ENCODE data around the gene KCNE2.

KCNE2 gene

GRCh38 chr21:34330055-34330454 is 33.8 kb upstream of the KCNE2 start:
- H3K79me2 ChIP-seq (ENCODE audit: insufficient read depth, low read length): no peaks in the 10 kb centered on the region
- no peaks in the 10 kb centered on the region for H3K9me3 ChIP-seq (ENCODE audit: insufficient read depth, low read depth, low read length)
- no peak overlapping the region for H3K9ac ChIP-seq (ENCODE audit: low read depth, low read length, poor library complexity, severe bottlenecking)
- no peaks in the 10 kb centered on the region for H3K9me2 ChIP-seq (replicated peaks; ENCODE audit: low read depth, low read length)
- no peaks in the 10 kb centered on the region for H3F3A ChIP-seq (ENCODE audit: low read depth)
- no peaks in the 10 kb centered on the region for H3K4me1 ChIP-seq (ENCODE audit: insufficient read depth, low read length, poor library complexity, severe bottlenecking)
- H2AFZ ChIP-seq (ENCODE audit: low read length): no peak overlapping the region
- no peaks in the 10 kb centered on the region for H3K27me3 ChIP-seq (ENCODE audit: insufficient read depth, low read length, poor library complexity, severe bottlenecking)
- TF ChIP-seq EZH2phosphoT487 (IDR thresholded peaks at IDR 0.05; ENCODE audit: borderline replicate concordance): no peak
- no peak for TF ChIP-seq CTCF (conservative IDR thresholded peaks at IDR 0.05; ENCODE audit: low read length)
- no peak overlapping the region for H3K4me3 ChIP-seq (ENCODE audit: low read length, poor library complexity, severe bottlenecking)
- H4K20me1 ChIP-seq (ENCODE audit: insufficient read depth, low read length, poor library complexity, severe bottlenecking): no peaks in the 10 kb centered on the region
- H3K36me3 ChIP-seq (ENCODE audit: insufficient read depth, low read length): no peaks in the 10 kb centered on the region
- H3K4me2 ChIP-seq (ENCODE audit: low read depth, low read length, poor library complexity, severe bottlenecking): no peak overlapping the region

GRCh38 chr21:34331726-34332125 is 32.1 kb upstream of the KCNE2 start:
- H3K9me3 ChIP-seq (ENCODE audit: insufficient read depth, low read depth, low read length): no peaks in the 10 kb centered on the region
- no peak overlapping the region for H3K9ac ChIP-seq (ENCODE audit: low read depth, low read length, poor library complexity, severe bottlenecking)
- no peak overlapping the region for H3K4me3 ChIP-seq (ENCODE audit: low read length, poor library complexity, severe bottlenecking)
- H4K20me1 ChIP-seq (ENCODE audit: insufficient read depth, low read length, poor library complexity, severe bottlenecking): no peaks in the 10 kb centered on the region
- no peaks in the 10 kb centered on the region for H3K36me3 ChIP-seq (ENCODE audit: insufficient read depth, low read length)
- H3K9me2 ChIP-seq (replicated peaks; ENCODE audit: low read depth, low read length): no peaks in the 10 kb centered on the region
- no peaks in the 10 kb centered on the region for H3K27me3 ChIP-seq (ENCODE audit: insufficient read depth, low read length, poor library complexity, severe bottlenecking)
- H3F3A ChIP-seq (ENCODE audit: low read depth): no peaks in the 10 kb centered on the region
- H2AFZ ChIP-seq (ENCODE audit: low read length): no peak overlapping the region
- H3K4me1 ChIP-seq (ENCODE audit: insufficient read depth, low read length, poor library complexity, severe bottlenecking): no peaks in the 10 kb centered on the region
- TF ChIP-seq EZH2phosphoT487 (IDR thresholded peaks at IDR 0.05; ENCODE audit: borderline replicate concordance): no peak
- TF ChIP-seq CTCF (conservative IDR thresholded peaks at IDR 0.05; ENCODE audit: low read length): no peak
- no peak overlapping the region for H3K4me2 ChIP-seq (ENCODE audit: low read depth, low read length, poor library complexity, severe bottlenecking)
- H3K79me2 ChIP-seq (ENCODE audit: insufficient read depth, low read length): no peaks in the 10 kb centered on the region

GRCh38 chr21:34332347-34332746 is 31.5 kb upstream of the KCNE2 start:
- Histone ChIP-seq H3K4me2 (ENCODE audit: low read depth, low read length, poor library complexity, severe bottlenecking) (no peak overlapping the region), H3K79me2 (ENCODE audit: insufficient read depth, low read length) (no peaks in the 10 kb centered on the region), H4K20me1 (ENCODE audit: insufficient read depth, low read length, poor library complexity, severe bottlenecking) (no peaks in the 10 kb centered on the region), H3K9me2 (replicated peaks; ENCODE audit: low read depth, low read length) (no peaks in the 10 kb centered on the region), H3K27me3 (ENCODE audit: insufficient read depth, low read length, poor library complexity, severe bottlenecking) (no peaks in the 10 kb centered on the region), H3K4me1 (ENCODE audit: insufficient read depth, low read length, poor library complexity, severe bottlenecking) (no peaks in the 10 kb centered on the region), H3F3A (ENCODE audit: low read depth) (no peaks in the 10 kb centered on the region), H2AFZ (ENCODE audit: low read length) (no peak overlapping the region), H3K36me3 (ENCODE audit: insufficient read depth, low read length) (no peaks in the 10 kb centered on the region), H3K4me3 (ENCODE audit: low read length, poor library complexity, severe bottlenecking) (no peak overlapping the region), H3K9ac (ENCODE audit: low read depth, low read length, poor library complexity, severe bottlenecking) (no peak overlapping the region), H3K9me3 (ENCODE audit: insufficient read depth, low read depth, low read length) (no peaks in the 10 kb centered on the region)
- no peak for TF ChIP-seq EZH2phosphoT487 (IDR thresholded peaks at IDR 0.05; ENCODE audit: borderline replicate concordance)
- TF ChIP-seq CTCF (conservative IDR thresholded peaks at IDR 0.05; ENCODE audit: low read length): no peak

Measured in Loucy (cell line).